Measurements from ENCODE around the gene NUDT16L1. TPM values are rescaled to one million over a fixed set of nuclear protein-coding genes. Genes with fewer than 3 reads are reported as not detected.
"Not testable (repeated sequence)": the region's sequence is repeated elsewhere in the genome, so short reads cannot be mapped to it uniquely, and the experiment has no call there.

NUDT16L1 gene
- total RNA-seq, 2 experiments from 2014 or later: 14.9 to 15.9 TPM

GRCh38 chr16:4650443-4651074 is 42.8 kb upstream of the NUDT16L1 start:
- POLR2A ChIA-PET; H3K79me2 ChIP-seq (ENCODE audit: insufficient read depth, low read depth, low read length); H3K27ac ChIP-seq (ENCODE audit: low read depth, low read length, poor library complexity, severe bottlenecking); H3K9me2 ChIP-seq (ENCODE audit: insufficient read depth, low read length); H3K9me3 ChIP-seq (ENCODE audit: low read length); H2AFZ ChIP-seq (ENCODE audit: low read length); H4K20me1 ChIP-seq (ENCODE audit: insufficient read depth, low read length); intact Hi-C loops (cut with micrococcal nuclease; ENCODE audit: unreplicated experiment); H3K4me3 ChIP-seq (ENCODE audit: low read depth, low read length, poor library complexity, severe bottlenecking); H3K4me1 ChIP-seq (ENCODE audit: insufficient read depth, low read length, poor library complexity, severe bottlenecking); H3K4me2 ChIP-seq (ENCODE audit: low read length); BruUV-seq (replicated peaks): not testable (repeated sequence)
- peak; percentile 78 for DNase-seq (ENCODE audit: low spot score)
- CTCF ChIA-PET (ENCODE audit: unreplicated experiment): interaction anchor here (0.5 kb wide), 2 partner anchors 27 to 84 kb away, joined by 3 read pairs; partner anchors contain the start of gene DNAAF8
- peaks cover 12% of the 10 kb centered on the region; the same call in 1 of the 2 replicates for H3K36me3 ChIP-seq (ENCODE audit: insufficient read depth, low read length)
- TF ChIP-seq CTCF (conservative IDR thresholded peaks at IDR 0.05; ENCODE audit: low read length): peak; percentile 90

- ChIA-PET POLR2A (no interaction called here), CTCF (ENCODE audit: unreplicated experiment) (interaction anchor here (0.7 kb wide), 1 partner anchor 9 kb away, joined by 3 read pairs; no protein-coding TSS in a partner anchor)
- Histone ChIP-seq H4K20me1 (ENCODE audit: insufficient read depth, low read length) (no peaks in the 10 kb centered on the region), H3K9me2 (ENCODE audit: insufficient read depth, low read length) (no peaks in the 10 kb centered on the region), H3K4me3 (ENCODE audit: low read depth, low read length, poor library complexity, severe bottlenecking) (no peak overlapping the region), H3K27ac (ENCODE audit: low read depth, low read length, poor library complexity, severe bottlenecking) (no peak overlapping the region), H3K9me3 (ENCODE audit: low read length) (no peaks in the 10 kb centered on the region), H3K4me2 (ENCODE audit: low read length) (no peak overlapping the region), H3K4me1 (ENCODE audit: insufficient read depth, low read length, poor library complexity, severe bottlenecking) (no peaks in the 10 kb centered on the region), H2AFZ (ENCODE audit: low read length) (no peak overlapping the region), H3K36me3 (ENCODE audit: insufficient read depth, low read length) (peaks cover 17% of the 10 kb centered on the region; the same call in 1 of the 2 replicates), H3K79me2 (ENCODE audit: insufficient read depth, low read depth, low read length) (no peaks in the 10 kb centered on the region)
- no TSS peak for BruUV-seq (replicated peaks)
- TF ChIP-seq EZH2phosphoT487 (IDR thresholded peaks at IDR 0.05; ENCODE audit: borderline replicate concordance, low read depth, low read length): no peak
- no peak for TF ChIP-seq CTCF (conservative IDR thresholded peaks at IDR 0.05; ENCODE audit: low read length)
- intact Hi-C loops (cut with micrococcal nuclease; ENCODE audit: unreplicated experiment): no loop called here
- no peak for DNase-seq (ENCODE audit: low spot score)
Measured at GRCh38 chr16:4651827-4652226, 41.5 kb upstream of the NUDT16L1 start.

- Histone ChIP-seq H3K27ac (ENCODE audit: low read depth, low read length, poor library complexity, severe bottlenecking) (no peak overlapping the region), H3K4me3 (ENCODE audit: low read depth, low read length, poor library complexity, severe bottlenecking) (no peak overlapping the region), H3K9me2 (ENCODE audit: insufficient read depth, low read length) (no peaks in the 10 kb centered on the region), H3K79me2 (ENCODE audit: insufficient read depth, low read depth, low read length) (no peaks in the 10 kb centered on the region), H2AFZ (ENCODE audit: low read length) (no peak overlapping the region), H3K9me3 (ENCODE audit: low read length) (no peaks in the 10 kb centered on the region), H3K36me3 (ENCODE audit: insufficient read depth, low read length) (peaks cover 23% of the 10 kb centered on the region; the same call in 1 of the 2 replicates), H3K4me2 (ENCODE audit: low read length) (no peak overlapping the region), H3K4me1 (ENCODE audit: insufficient read depth, low read length, poor library complexity, severe bottlenecking) (no peaks in the 10 kb centered on the region), H4K20me1 (ENCODE audit: insufficient read depth, low read length) (no peaks in the 10 kb centered on the region)
- ChIA-PET POLR2A (no interaction called here), CTCF (ENCODE audit: unreplicated experiment) (no interaction called here)
- intact Hi-C loops (cut with micrococcal nuclease; ENCODE audit: unreplicated experiment): no loop called here
- no TSS peak for BruUV-seq (replicated peaks)
- TF ChIP-seq CTCF (conservative IDR thresholded peaks at IDR 0.05; ENCODE audit: low read length) (no peak), EZH2phosphoT487 (IDR thresholded peaks at IDR 0.05; ENCODE audit: borderline replicate concordance, low read depth, low read length) (no peak)
- no peak for DNase-seq (ENCODE audit: low spot score)
Measured at GRCh38 chr16:4652561-4652960, 40.8 kb upstream of the NUDT16L1 start.
